ENCODE data around the gene STAT1.

- TF ChIP-seq, protein P1, sequence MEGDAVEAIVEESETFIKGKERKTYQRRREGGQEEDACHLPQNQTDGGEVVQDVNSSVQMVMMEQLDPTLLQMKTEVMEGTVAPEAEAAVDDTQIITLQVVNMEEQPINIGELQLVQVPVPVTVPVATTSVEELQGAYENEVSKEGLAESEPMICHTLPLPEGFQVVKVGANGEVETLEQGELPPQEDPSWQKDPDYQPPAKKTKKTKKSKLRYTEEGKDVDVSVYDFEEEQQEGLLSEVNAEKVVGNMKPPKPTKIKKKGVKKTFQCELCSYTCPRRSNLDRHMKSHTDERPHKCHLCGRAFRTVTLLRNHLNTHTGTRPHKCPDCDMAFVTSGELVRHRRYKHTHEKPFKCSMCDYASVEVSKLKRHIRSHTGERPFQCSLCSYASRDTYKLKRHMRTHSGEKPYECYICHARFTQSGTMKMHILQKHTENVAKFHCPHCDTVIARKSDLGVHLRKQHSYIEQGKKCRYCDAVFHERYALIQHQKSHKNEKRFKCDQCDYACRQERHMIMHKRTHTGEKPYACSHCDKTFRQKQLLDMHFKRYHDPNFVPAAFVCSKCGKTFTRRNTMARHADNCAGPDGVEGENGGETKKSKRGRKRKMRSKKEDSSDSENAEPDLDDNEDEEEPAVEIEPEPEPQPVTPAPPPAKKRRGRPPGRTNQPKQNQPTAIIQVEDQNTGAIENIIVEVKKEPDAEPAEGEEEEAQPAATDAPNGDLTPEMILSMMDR (IDR thresholded peaks at IDR 0.05), result no peak
- TF ChIP-seq EZH2phosphoT487 (IDR thresholded peaks at IDR 0.05) (no peak), EZH2 (IDR thresholded peaks at IDR 0.05) (no peak)
Observed at GRCh38 chr2:190941571-190941970, 72.4 kb downstream of the STAT1 start.

Data from neural progenitor cell (in vitro differentiated cells).